H1 (cell line): ENCODE results near the gene PYGB. TPM values are rescaled to one million over a fixed set of nuclear protein-coding genes. Genes with fewer than 3 reads are reported as not detected.

Experiments
- CTCF ChIA-PET: fragments of 300-600 bp; sonication (Branson Sonifier 250); formaldehyde crosslinking; loops from one replicate; lab custom pipeline; 2021; ENCODE audit not compliant: partially characterized antibody; lab: Charles Lee
- POLR2A ChIA-PET: fragments of 300-600 bp; sonication (Branson Sonifier 250); formaldehyde crosslinking; loops from one replicate; lab custom pipeline; 2021; ENCODE audit warnings: inconsistent platforms; ENCODE audit not compliant: partially characterized antibody; lab: Charles Lee
- DNase-seq, 2 experiments: peaks; one replicate each; pipeline versions ENCODE4 v3.0.0 to v3.0.0-alpha.2; 2010 to 2022; ENCODE audit warnings: low spot score in 2 of 2, low read depth in 1 of 2, mixed read lengths in 1 of 2
- FAIRE-seq: peaks from 2 replicates; lab custom pipeline; 2011; peaks lifted over from hg19 to GRCh38; lab: Jason Lieb, UNC
- H2AFZ ChIP-seq: 2 replicates; pipeline ENCODE4 v1.8.1; 2012; ENCODE audit warnings: low read length, inconsistent platforms
- H2AK5ac ChIP-seq: 2 replicates; pipeline ENCODE4 v1.6.1; 2013; ENCODE audit warnings: low read depth, low read length
- H2BK120ac ChIP-seq: replicated peaks from 2 replicates; pipeline ENCODE3; 2013; ENCODE audit warnings: low read depth, low read length, inconsistent platforms
- H2BK12ac ChIP-seq: 2 replicates; pipeline ENCODE4 v1.6.1; 2013; ENCODE audit warnings: low read depth, low read length
- H2BK15ac ChIP-seq: 2 replicates; pipeline ENCODE4 v1.6.1; 2013; ENCODE audit warnings: low read length
- H2BK20ac ChIP-seq: 2 replicates; pipeline ENCODE4 v1.6.1; 2013; ENCODE audit warnings: low read length
- H2BK5ac ChIP-seq: 2 replicates; pipeline ENCODE4 v1.6.1; 2013; ENCODE audit warnings: low read depth, low read length
- H3K14ac ChIP-seq: 2 replicates; pipeline ENCODE4 v1.6.1; 2013; ENCODE audit warnings: inconsistent platforms; ENCODE audit not compliant: insufficient read length
- H3K18ac ChIP-seq: 2 replicates; pipeline ENCODE4 v1.6.1; 2013; ENCODE audit warnings: low read length; ENCODE audit errors: extremely low read depth
- H3K23ac ChIP-seq: 2 replicates; pipeline ENCODE4 v1.6.1; 2013; ENCODE audit warnings: inconsistent platforms; ENCODE audit not compliant: insufficient read length
- H3K23me2 ChIP-seq: 2 replicates; pipeline ENCODE4 v1.6.1; 2013; ENCODE audit warnings: low read depth, low read length
- H3K27ac ChIP-seq: 2 replicates; pipeline ENCODE4 v1.6.1; 2011; ENCODE audit warnings: low read depth, low read length, inconsistent platforms
- H3K27me3 ChIP-seq, 4 experiments: replicated peaks in 1 of 4; 1 replicate in 1 of 4; 2 replicates in 3 of 4; pipeline versions ENCODE4 v1.6.1 to v1.8.1; 2011 to 2013; ENCODE audit warnings: low read length in 3 of 4, mild to moderate bottlenecking in 3 of 4, inconsistent platforms in 2 of 4, mixed read lengths in 2 of 4, moderate library complexity in 1 of 4; ENCODE audit not compliant: control insufficient read depth in 3 of 4, insufficient read depth in 3 of 4; ENCODE audit errors: extremely low read depth in 1 of 4
- H3K36me3 ChIP-seq, 4 experiments: 2 replicates each; pipeline versions ENCODE4 v1.6.1 to v1.8.1; 2011 to 2013; ENCODE audit warnings: mild to moderate bottlenecking in 4 of 4, low read length in 3 of 4, moderate library complexity in 2 of 4, control low read depth in 1 of 4, inconsistent platforms in 1 of 4; ENCODE audit not compliant: insufficient read depth in 4 of 4, control insufficient read depth in 2 of 4
- H3K4ac ChIP-seq: replicated peaks from 2 replicates; pipeline ENCODE3; 2013; ENCODE audit warnings: low read length, low read depth, mixed read lengths, inconsistent platforms; ENCODE audit not compliant: insufficient read length
- H3K4me1 ChIP-seq, 4 experiments: replicated peaks in 1 of 4; 1 replicate in 1 of 4; 2 replicates in 3 of 4; pipeline versions ENCODE4 v1.6.1 to v1.8.1; 2011 to 2013; ENCODE audit warnings: low read length in 3 of 4, inconsistent platforms in 2 of 4, mixed read lengths in 1 of 4; ENCODE audit not compliant: insufficient read depth in 4 of 4, control insufficient read depth in 3 of 4
- H3K4me2 ChIP-seq, 2 experiments: 2 replicates each; pipeline versions ENCODE4 v1.6.1 to v1.8.1; 2011 to 2013; ENCODE audit warnings: low read depth in 2 of 2, low read length in 2 of 2, control low read depth in 1 of 2, inconsistent platforms in 1 of 2, mild to moderate bottlenecking in 1 of 2; ENCODE audit not compliant: insufficient read depth in 1 of 2
- H3K4me3 ChIP-seq, 4 experiments: fragments of 200-600, 300-600 bp in 1 of 4; sonication (generic), shearing (Covaris generic), sonication (Bioruptor Twin) in 1 of 4; 2 replicates each; pipeline versions ENCODE4 v1.5.1 to v1.8.1; 2011 to 2016; ENCODE audit warnings: low read length in 4 of 4, low read depth in 3 of 4, control low read depth in 2 of 4, inconsistent platforms in 2 of 4, mild to moderate bottlenecking in 2 of 4, mixed read lengths in 1 of 4, moderate library complexity in 1 of 4; ENCODE audit not compliant: insufficient read depth in 2 of 4; ENCODE audit errors: extremely low read depth in 1 of 4
- H3K56ac ChIP-seq: replicated peaks from 2 replicates; pipeline ENCODE3; 2013; ENCODE audit warnings: low read depth, mild to moderate bottlenecking, mixed read lengths, low read length, inconsistent platforms; ENCODE audit not compliant: insufficient read length
- H3K79me1 ChIP-seq: 2 replicates; pipeline ENCODE4 v1.6.1; 2013; ENCODE audit warnings: low read depth, low read length, control low read depth
- H3K79me2 ChIP-seq, 2 experiments: 2 replicates each; pipeline versions ENCODE4 v1.6.1 to v1.8.1; 2012 to 2013; ENCODE audit warnings: low read length in 2 of 2, mild to moderate bottlenecking in 2 of 2, inconsistent platforms in 1 of 2; ENCODE audit not compliant: insufficient read depth in 2 of 2, control insufficient read depth in 1 of 2
- H3K9ac ChIP-seq, 4 experiments: replicated peaks in 1 of 4; 1 replicate in 1 of 4; 2 replicates in 3 of 4; pipeline versions ENCODE4 v1.6.1 to v1.8.1; 2011 to 2013; ENCODE audit warnings: low read depth in 3 of 4, low read length in 3 of 4, control low read depth in 2 of 4, mild to moderate bottlenecking in 2 of 4, moderate library complexity in 2 of 4, inconsistent platforms in 1 of 4; ENCODE audit errors: extremely low read depth in 1 of 4
- H3K9me3 ChIP-seq, 2 experiments: 2 replicates each; pipeline versions ENCODE4 v1.6.1 to v1.8.1; 2012 to 2013; ENCODE audit warnings: mild to moderate bottlenecking in 2 of 2, moderate library complexity in 2 of 2, control low read depth in 1 of 2, inconsistent platforms in 1 of 2, low read depth in 1 of 2, low read length in 1 of 2, mixed read lengths in 1 of 2; ENCODE audit not compliant: insufficient read depth in 2 of 2
- H4K20me1 ChIP-seq, 2 experiments: replicated peaks in 1 of 2; 2 replicates each; pipeline versions ENCODE3 to v1.8.1; 2011 to 2013; ENCODE audit warnings: inconsistent platforms in 2 of 2, low read length in 2 of 2, mild to moderate bottlenecking in 1 of 2; ENCODE audit not compliant: insufficient read depth in 2 of 2, control insufficient read depth in 1 of 2
- H4K5ac ChIP-seq: 2 replicates; pipeline ENCODE4 v1.6.1; 2013; ENCODE audit warnings: low read length, low read depth, mixed read lengths, inconsistent platforms; ENCODE audit not compliant: insufficient read length
- H4K8ac ChIP-seq: 2 replicates; pipeline ENCODE4 v1.8.0; 2013; ENCODE audit warnings: mild to moderate bottlenecking, moderate library complexity, low read length, inconsistent platforms; ENCODE audit not compliant: insufficient read depth; ENCODE audit errors: extremely low read depth
- H4K91ac ChIP-seq: replicated peaks from 2 replicates; pipeline ENCODE3; 2013; ENCODE audit warnings: low read length, mixed read lengths, inconsistent platforms; ENCODE audit not compliant: insufficient read length
- ASH2L ChIP-seq: fragments of 200-600, 300-600 bp; sonication (generic); IDR thresholded peaks from one replicate; pipeline ENCODE4 v1.7.1; 2017; ENCODE audit warnings: low read length
- CEBPB ChIP-seq: IDR thresholded peaks from 2 replicates; pipeline ENCODE4 v1.6.1; 2012; ENCODE audit warnings: low read depth, low read length
- CTBP2 ChIP-seq: IDR thresholded peaks from 2 replicates; pipeline ENCODE4 v1.7.0; 2011; ENCODE audit warnings: borderline replicate concordance, mild to moderate bottlenecking, moderate library complexity, mixed read lengths, low read length; ENCODE audit not compliant: insufficient read depth, insufficient read length
- EP300 ChIP-seq, 2 experiments: IDR thresholded peaks; 1 replicate in 1 of 2; 2 replicates in 1 of 2; pipeline ENCODE4 v1.6.1; 2011 to 2012; ENCODE audit warnings: low read depth in 2 of 2, low read length in 2 of 2, mild to moderate bottlenecking in 2 of 2, borderline replicate concordance in 1 of 2, inconsistent platforms in 1 of 2, moderate library complexity in 1 of 2
- MAFK ChIP-seq: IDR thresholded peaks from 2 replicates; pipeline ENCODE4 v1.6.1; 2012; ENCODE audit warnings: low read depth, mild to moderate bottlenecking, improper control_type of control experiment, low read length
- RAD21 ChIP-seq, 2 experiments: IDR thresholded peaks in 1 of 2; conservative IDR thresholded peaks in 1 of 2; 2 replicates each; pipeline ENCODE4 v1.6.1; 2011; ENCODE audit warnings: low read depth in 2 of 2, low read length in 2 of 2, improper control_type of control experiment in 1 of 2, inconsistent platforms in 1 of 2, mild to moderate bottlenecking in 1 of 2, moderate library complexity in 1 of 2
- RNF2 ChIP-seq: fragments of 200-900, 300-1000 bp; sonication (generic); IDR thresholded peaks from 2 replicates; pipeline ENCODE4 v1.7.1; 2016; ENCODE audit warnings: borderline replicate concordance, low read depth, mild to moderate bottlenecking, antibody characterized with exemption, low read length; ENCODE audit not compliant: poor library complexity, severe bottlenecking; ENCODE audit errors: missing control alignments
- SP2 ChIP-seq: IDR thresholded peaks from 2 replicates; pipeline ENCODE4 v1.6.1; 2012; ENCODE audit warnings: mild to moderate bottlenecking, low read length, inconsistent platforms
- SUZ12 ChIP-seq: fragments of 200-600 bp; sonication (generic); IDR thresholded peaks from 2 replicates; pipeline ENCODE4 v1.6.1; 2012; ENCODE audit warnings: mild to moderate bottlenecking, inconsistent platforms, low read length, moderate library complexity, mixed read lengths
- WGBS, 2 experiments: shearing (Covaris generic) in 1 of 2; methylation state at CpG; one replicate each; pipeline versions ENCODE4 v1.1.6 to v1.1.7; 2013 to 2015; ENCODE audit warnings: low lambda C conversion rate in 2 of 2, mixed read lengths in 2 of 2, inconsistent platforms in 1 of 2, low coverage in 1 of 2, missing lambda C conversion rate in 1 of 2; ENCODE audit not compliant: insufficient replicate concordance in 2 of 2, insufficient coverage in 1 of 2, insufficient read length in 1 of 2; ENCODE audit errors: extremely low coverage in 1 of 2, missing lambda C conversion rate in 1 of 2; 5-methylcytosine and 5-hydroxymethylcytosine counted together
- polyA plus RNA-seq, 7 experiments: library from polyadenylated mRNA; depleted of rRNA in 3 of 7; stranded (reverse) in 5 of 7; unstranded in 2 of 7; fragments of >200 nt in 5 of 7; fragments of 200-250 nt in 2 of 7; gene quantifications; 1 replicate in 5 of 7; 2 replicates in 1 of 7; 4 replicates in 1 of 7; pipeline versions ENCODE4 v1.2.1 to v1.2.3, GENCODE V29; 2011 to 2013; ENCODE audit warnings: missing spikeins in 2 of 7, mixed read lengths in 2 of 7
- total RNA-seq: library from RNA; stranded (reverse); fragmentation: NEBNext Ultra II Directional; extraction: Animal tissue kit (Norgen Biotek cat#: 25700); gene quantifications from 2 replicates; pipeline ENCODE4 v1.2.1, GENCODE V29; 2021
- TF ChIP-seq, protein P1 (sequence below): IDR thresholded peaks from 2 replicates; pipeline ENCODE4 v1.6.1; 2012; ENCODE audit warnings: inconsistent platforms

The PYGB gene
- total and polyA plus RNA-seq, 2 of the 8 experiments (the other 6 are each of a cell fraction or from before 2014, with no cell fraction given), result 26.6 to 56.0 TPM

DNA sequence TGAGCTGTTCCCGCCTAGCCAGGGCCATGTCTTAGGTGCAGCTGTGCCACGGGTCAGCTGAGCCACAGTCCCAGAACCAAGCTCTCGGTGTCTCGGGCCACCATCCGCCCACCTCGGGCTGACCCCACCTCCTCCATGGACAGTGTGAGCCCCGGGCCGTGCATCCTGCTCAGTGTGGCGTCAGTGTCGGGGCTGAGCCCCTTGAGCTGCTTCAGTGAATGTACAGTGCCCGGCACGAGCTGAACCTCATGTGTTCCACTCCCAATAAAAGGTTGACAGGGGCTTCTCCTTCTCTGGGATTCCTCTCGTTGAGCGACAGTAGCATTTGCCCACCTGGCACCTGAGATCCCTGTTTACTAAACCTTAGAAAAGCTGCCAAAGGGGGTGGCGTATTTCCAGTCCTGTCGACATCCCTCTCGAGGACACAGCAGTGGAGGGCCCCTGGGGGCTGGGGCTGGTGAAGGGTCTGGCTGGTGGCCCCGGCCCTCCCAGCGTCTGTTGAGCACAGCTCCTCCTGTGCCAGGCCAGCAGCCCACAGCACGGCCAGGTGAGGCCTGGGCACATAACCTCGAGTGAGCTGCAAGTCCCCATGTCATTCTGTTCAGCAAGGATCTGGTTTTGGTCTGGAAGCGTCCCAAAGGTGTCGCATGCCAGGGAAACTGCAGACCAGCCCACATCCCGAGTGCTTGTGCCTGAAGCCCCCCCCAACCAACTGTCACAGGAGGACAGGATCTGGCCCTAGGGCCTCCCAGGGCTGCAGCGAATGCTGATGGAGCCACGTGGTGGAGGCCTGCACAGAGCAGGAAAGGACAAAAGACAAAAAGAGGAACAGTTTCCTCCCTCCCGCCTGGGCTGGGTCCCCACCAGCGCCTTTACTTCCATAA is 21.2 kb upstream of the PYGB start:
- peaks cover 0 to 5% (median 2%) of the 10 kb centered on the region in 4 experiments; a peak in 2 of 7 replicates for H3K4me1 ChIP-seq
- 86% methylated on average over 28 of the region's 28 CpGs; no CpG with 5 or more reads in 1 of the 2 experiments for WGBS, 2 experiments
- no peaks in the 10 kb centered on the region for H3K23me2 ChIP-seq
- H3K27me3 ChIP-seq, result no peaks in the 10 kb centered on the region
- H3K27ac ChIP-seq, result no peak overlapping the region
- no peak overlapping the region for H2AK5ac ChIP-seq
- no peaks in the 10 kb centered on the region for H3K9me3 ChIP-seq
- no peak overlapping the region for H2BK5ac ChIP-seq
- H3K9ac ChIP-seq, result no peak overlapping the region
- no peak overlapping the region for H3K4me2 ChIP-seq
- no peak overlapping the region; the same call in 1 of the 2 replicates for H4K8ac ChIP-seq
- H4K20me1 ChIP-seq, result peaks cover 0 to 3% of the 10 kb centered on the region in 2 experiments
- H3K79me2 ChIP-seq, result no peaks in the 10 kb centered on the region
- H2BK120ac ChIP-seq, result no peak overlapping the region
- H3K56ac ChIP-seq, result no peak overlapping the region
- H4K5ac ChIP-seq, result no peak overlapping the region
- H2BK20ac ChIP-seq, result no peak overlapping the region
- no peak overlapping the region for H3K23ac ChIP-seq
- H3K79me1 ChIP-seq, result no peaks in the 10 kb centered on the region
- H3K4me3 ChIP-seq, result no peak overlapping the region
- H3K36me3 ChIP-seq, result no peaks in the 10 kb centered on the region; a peak in 1 of 8 replicates
- H4K91ac ChIP-seq, result no peak overlapping the region
- FAIRE-seq (no peak), DNase-seq (no peak)
- no peak overlapping the region for H3K4ac ChIP-seq
- POLR2A ChIA-PET, result interaction anchor here (1.0 to 1.1 kb wide), 2 partner anchors 21 to 31 kb away, joined by 3 to 4 read pairs; partner anchors contain the start of gene PYGB
- no peak overlapping the region for H2BK15ac ChIP-seq
- H3K18ac ChIP-seq, result no peak overlapping the region
- no peak overlapping the region for H2BK12ac ChIP-seq
- H2AFZ ChIP-seq, result no peak overlapping the region
- no peak overlapping the region for H3K14ac ChIP-seq
- CTCF ChIA-PET, result interaction anchor here (1.0 to 5.3 kb wide), 3 partner anchors 8 to 67 kb away, joined by 3 to 24 read pairs (median 3); partner anchors contain the start of gene PYGB
- TF ChIP-seq SP2 (no peak), CEBPB (no peak), RNF2 (no peak), EP300 (IDR thresholded peaks at IDR 0.05; ENCODE audit: borderline replicate concordance in 1 of 2, low read depth in 2 of 2, low read length in 2 of 2) (no peak), RAD21 (IDR thresholded peaks at IDR 0.05 in 1 of 2, conservative IDR thresholded peaks at IDR 0.05 in 1 of 2; ENCODE audit: low read depth in 2 of 2, low read length in 2 of 2) (no peak), SUZ12 (no peak), ASH2L (no peak), MAFK (no peak), CTBP2 (no peak)
- TF ChIP-seq, protein P1, sequence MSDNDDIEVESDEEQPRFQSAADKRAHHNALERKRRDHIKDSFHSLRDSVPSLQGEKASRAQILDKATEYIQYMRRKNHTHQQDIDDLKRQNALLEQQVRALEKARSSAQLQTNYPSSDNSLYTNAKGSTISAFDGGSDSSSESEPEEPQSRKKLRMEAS, result no peak
